GM21447 (cell line): ENCODE measurements around the gene SPINDOC.
A peak's percentile ranks its signal among the peaks of the same experiment; 100 is the strongest.
"Not testable (repeated sequence)": the region's sequence is repeated elsewhere in the genome, so short reads cannot be mapped to it uniquely, and the experiment has no call there.

Experiments
- ATAC-seq: cut with Tn5 transposase; IDR thresholded peaks from one replicate; pipeline ENCODE4 v1.9.1; 2021; ENCODE audit not compliant: unreplicated experiment

SPINDOC gene

DNA sequence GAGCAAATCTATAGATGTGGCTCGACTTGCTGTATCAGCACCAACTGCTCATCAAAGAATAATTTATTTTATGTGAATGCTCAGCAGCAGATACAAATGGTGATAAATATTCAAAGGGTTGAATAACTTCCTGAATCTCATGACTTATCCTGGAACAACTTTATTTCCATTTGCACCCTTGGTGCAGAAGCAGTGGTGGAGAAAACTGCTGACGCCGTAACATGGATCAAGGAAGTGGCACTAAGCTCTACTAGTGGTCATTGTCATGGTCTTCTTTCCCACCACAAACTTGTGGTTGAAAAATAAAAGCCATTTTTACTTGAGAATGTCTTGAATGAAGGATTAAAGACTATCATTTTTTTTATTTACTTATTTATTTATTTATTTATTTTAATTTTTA lies 40.2 kb downstream of the SPINDOC start:
- ATAC-seq = no peak

DNA sequence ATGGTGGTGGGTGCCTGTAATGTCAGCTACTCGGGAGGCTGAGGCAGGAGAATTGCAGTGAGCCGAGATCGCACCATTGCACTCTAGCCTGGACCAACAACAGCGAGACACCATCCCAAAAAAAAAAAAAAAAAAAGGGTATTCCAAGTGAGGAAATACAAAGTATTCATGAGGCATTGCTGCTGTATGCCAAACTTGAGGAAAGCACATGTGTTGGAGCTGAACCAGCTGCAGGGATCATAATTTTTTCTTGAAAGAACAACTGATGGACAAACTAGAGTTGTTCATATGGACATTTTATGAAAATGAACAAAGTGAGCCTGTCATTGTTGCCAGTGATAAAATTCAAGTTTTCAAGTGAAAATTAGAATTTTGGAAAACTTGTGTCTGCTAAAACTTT lies 41.4 kb downstream of the SPINDOC start:
- ATAC-seq = no peak

DNA sequence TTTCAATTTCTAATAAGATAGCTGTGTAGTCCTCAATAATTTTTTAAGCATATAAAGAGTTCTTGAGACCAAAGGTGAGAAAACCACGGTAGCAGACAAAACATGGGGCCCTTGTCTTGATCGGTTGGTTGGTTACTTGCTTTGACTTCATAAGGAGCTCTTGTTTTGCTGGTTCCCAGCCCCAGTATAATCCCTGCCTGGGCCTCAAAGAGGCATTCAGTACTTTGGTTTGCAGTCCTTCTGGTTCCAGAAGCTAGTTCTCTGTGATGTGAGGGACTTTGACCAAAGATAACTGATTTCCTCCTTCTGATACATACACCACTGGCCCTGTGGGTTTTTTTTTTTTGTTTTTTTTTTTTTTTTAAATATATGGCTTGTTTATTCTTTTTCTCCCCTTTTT lies 42.7 kb downstream of the SPINDOC start:
- ATAC-seq = no peak

DNA sequence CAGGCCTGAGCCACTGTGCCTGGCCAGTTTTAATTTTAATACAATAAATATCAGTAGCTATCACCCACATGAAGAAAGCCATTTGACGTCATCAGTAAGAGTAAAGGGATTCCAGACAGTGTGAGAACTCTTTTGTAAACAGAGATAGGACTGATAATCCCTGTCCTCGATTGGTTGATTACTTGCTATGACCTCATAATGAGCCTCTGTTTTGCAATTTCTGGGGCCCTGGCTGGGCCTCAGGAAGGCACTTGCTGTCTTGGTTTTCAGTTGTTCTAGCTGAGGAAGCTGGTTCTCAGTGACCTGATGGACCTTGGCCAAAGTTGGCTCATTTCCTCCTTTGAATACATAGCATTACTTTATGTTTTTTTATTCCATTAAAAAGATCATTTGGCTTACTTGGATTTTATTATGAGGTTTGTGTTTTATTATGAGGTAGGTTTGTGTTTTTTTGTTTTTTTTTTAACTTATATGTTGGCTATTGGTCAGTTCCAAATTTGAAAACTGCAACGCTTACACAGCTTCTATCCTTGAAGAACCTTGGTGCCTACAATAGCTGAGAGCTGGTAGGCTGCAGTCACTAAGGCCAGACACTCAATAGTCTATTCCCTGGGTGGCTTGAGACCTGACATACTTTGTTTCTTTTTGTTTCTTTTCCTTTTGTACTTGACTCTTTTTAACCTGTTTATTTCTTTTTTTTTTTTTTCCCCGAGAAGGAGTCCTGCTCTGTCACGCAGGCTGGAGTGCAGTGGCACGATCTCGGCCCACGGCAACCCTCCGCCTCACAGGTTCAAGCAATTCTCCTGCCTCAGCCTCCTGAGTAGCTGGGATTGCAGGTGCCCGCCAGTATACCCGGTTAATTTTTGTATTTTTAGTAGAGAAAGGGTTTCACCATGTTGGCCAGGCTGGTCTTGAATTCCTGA lies 45.6 kb downstream of the SPINDOC start:
- ATAC-seq = no peak

DNA sequence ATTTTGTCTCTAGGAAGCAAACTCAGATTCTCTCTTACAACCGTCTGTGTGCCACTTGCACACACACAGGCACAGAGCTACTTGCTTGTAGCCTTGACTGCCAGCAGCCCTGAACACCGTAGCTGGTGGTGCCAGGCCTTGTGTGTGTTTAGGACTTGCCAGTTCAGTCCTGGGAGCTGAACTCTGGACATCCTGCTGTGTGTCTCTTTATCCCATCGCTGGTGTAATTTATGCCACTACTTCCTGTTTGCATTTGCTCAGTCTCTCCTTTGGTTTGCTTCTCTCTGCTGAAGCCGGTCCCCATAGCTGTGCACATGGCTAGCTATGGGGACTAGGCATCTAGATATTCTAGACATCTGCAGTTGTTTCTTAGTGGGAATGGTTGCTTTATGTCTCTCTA lies 49.7 kb downstream of the SPINDOC start:
- no peak for ATAC-seq

DNA sequence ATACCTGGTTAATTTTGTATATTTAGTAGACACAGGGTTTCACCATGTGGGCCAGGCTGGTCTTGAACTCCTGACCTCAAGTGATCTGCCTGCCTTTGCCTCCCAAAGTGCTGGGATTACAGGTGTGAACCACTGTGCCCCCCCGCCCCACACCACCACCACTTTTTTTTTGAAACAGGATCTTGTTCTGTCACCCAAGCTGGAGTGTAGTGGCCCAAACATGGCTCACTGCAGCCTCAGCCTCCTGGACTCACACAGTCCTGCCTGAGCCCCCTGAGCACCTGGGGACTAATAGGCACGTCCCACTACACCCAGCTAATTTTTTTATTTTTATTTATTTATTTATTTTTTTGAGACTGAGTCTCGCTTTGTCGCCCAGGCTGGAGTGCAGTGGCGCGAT lies 50.4 kb downstream of the SPINDOC start:
- ATAC-seq = not testable (repeated sequence)

DNA sequence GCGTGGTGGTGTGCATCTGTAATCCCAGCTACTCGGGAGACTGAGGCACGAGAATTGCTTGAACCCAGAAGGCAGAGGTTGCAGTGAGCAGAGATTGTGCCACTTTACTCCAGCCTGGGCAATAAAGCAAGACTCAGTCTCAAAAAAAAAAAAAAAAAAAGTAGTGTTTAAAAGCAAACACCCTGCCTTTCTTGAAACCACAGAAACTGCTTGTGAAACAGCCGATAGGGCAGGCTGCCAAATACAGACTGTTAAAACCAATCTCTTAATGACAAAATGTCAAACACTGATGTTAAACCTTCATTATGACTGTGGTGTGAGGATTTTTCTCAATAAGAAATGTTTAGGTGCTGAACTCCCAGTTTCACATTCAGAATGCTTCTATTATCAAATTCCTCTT lies 53.0 kb downstream of the SPINDOC start:
- ATAC-seq = peak; percentile 51

DNA sequence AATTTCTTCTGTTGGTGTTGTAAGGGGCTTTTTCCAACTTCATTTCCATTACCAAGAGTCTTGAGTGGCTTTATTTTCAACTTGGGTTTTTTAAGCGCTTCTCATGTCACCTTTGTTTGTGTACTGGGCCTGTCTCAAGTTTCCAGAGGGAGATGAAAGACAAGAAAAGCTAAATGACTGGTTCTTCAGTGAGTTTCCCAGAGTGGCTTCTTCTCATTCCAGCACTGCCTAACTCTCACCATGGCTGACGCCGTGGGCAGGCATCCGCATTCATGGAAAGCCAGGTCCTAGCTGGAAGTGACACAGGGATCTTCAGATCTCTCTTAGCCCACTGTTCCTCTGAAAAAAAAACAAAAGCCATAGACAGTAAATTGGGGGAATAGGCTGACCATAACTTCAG lies 54.3 kb downstream of the SPINDOC start:
- no peak for ATAC-seq

DNA sequence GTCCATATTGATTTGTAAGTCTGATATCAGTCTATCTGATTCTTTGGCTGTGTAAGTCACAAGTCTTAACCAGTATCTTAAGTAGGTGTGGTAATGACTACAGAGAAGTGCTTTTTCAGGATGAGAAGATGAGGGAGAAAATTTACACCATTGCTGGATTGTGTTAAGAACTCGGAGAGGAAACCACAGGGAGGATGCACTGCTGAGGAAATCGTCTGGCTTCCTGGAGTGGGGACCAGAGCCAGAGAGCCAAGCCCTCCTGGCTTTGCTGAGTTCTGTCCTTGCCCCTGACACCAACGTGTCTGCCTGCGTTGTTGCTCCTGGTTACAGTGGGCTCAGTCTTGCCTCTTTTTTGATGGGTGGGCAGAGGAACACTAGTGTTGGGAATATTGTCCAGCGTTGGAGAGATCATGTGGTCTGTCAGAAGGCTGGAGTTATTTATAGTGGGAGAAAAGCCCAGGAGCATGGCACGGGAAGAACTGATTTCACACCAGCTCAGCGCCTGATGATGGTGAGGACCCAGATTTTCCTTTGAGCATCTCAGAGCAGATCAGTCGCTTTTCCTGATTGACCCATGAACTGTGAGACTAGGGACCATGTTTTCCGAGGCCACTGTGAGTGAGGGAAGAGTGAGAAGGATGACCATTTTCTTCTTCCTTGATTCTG lies 55.3 kb downstream of the SPINDOC start:
- no peak for ATAC-seq

DNA sequence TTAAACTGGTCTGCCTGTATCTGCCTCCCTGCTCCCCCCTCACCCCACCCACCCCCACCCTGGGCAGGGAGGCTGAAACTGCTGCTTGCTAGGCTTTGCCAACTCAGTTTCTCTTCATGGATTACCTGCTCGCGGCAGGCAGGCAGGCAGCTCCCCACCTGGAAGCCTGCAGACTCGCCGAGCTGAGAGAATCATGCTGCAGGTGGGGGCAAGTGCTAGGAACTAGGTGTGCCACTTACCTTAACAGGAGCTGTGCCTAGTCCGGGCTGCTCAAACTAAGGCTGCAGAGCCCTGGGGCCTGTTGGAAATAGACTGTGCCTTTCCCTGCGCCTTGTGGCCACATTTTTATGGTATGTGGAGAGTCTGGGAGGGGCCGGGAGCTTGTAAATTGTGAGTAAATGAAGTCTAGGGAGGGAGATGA lies 55.9 kb downstream of the SPINDOC start:
- no peak for ATAC-seq

DNA sequence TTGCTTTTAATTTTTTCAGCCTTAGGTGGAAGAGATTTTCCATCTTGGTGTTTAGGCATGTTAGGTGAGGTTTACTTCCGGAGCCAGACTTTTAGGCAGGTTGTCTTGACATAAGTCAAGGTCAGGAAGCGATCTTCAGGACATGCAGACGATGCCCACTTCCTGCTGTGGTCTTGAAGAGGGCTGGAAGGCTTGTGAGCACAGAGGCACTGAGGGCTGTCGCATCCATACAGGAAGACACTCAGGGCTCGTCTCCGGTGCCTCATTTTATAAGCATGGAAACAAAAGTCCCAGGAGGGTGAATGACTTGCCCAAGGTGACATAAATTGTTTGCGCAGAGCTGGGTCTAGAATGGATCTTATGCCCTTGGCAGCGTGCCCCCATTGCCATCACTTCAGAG lies 56.4 kb downstream of the SPINDOC start:
- no peak for ATAC-seq

DNA sequence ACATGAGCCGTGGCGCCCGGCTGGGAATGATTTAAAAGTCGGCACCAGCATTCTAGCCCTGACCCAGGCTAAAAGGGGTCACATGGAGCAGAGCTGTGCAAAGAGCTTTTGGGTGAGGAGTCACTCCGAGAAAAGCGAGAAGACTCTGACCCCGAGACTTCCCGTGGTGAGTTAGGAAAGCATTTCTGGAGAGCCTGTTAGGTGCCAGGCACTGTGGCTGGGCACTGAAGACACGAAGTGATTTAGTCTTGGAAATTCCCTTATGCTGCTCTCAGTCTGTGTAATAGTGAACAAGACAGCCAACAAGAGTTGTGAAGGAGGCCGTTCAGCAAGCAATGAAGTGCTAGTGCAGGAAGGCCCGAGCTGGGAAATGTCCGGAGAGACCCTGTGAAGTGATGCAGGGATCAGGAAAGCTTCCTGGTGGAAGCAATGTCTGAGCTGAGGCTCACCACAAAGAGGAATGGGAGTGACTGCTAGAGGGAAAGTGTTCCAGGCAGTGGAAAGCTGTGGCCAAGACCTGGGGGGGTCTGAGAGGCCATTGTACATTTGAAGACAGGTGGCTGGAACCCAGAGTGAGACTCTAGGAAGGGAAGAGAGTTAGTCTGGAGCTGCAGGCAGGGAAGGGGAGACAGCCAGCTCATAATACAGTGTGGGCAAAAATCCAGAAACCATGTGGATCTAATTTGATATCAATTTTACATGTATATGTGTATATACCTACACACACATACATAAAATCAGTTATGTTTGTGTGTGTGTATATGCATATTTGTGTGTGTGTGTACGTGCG lies 57.3 kb downstream of the SPINDOC start:
- no peak for ATAC-seq

DNA sequence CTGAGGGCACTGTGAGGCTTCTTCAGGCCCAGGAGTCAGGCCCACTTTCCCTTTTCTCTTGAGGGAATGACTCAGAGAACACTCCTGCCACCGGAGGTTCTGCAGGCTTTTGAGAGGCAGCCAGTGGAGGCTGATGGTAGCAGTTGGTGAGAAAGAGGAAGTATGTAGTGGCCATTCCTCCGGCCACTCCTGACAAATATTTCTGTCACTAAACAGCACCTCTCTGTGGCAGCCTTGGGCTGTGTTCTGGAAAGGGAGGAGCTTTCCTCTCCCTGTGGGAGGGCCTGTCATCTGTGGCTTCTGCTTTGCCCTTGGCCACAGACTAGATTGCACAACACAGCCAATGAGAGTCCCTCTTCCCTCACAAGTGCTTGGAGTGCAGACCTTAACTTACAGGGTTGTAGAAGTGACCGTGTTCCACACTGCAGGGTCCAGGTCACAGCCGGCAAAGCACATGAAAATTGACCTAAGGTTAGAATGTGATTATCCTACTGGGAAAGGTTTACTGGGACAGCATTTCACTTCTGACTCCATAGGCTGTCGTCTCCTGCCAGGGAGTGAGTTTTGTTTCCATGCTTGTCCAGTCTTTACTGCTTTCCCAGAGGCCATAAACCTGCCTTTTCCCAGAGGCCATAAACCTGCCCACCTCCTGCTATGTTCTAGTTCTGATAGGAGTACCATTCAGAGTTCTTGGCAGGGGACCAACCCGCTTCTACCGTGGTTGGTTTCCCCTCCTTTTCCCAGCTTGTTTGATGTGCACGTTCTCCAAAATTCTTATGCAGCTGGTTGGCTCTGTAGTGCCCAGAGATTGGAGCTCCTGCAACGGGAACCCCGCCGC lies 58.9 kb downstream of the SPINDOC start:
- peak; percentile 92 for ATAC-seq

DNA sequence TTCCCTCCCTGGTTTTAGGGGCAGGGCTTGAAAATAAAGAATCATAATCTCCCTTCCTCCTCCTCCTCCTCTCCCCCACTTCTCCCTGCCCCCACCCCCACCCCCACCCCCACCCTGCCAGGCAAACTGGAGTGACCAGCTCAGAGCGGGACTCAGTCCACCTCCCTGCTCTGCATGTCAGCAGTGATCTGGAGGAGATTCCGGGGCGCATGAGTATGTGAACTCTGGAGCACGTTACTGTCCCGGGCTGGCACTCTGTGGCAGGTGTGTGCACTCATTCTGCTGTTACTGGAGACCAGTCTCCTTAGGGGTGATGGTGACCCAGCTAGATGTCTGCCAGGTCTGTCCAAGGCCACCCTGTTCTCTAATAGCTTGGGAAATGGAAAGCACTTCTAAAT lies 59.5 kb downstream of the SPINDOC start:
- no peak for ATAC-seq

DNA sequence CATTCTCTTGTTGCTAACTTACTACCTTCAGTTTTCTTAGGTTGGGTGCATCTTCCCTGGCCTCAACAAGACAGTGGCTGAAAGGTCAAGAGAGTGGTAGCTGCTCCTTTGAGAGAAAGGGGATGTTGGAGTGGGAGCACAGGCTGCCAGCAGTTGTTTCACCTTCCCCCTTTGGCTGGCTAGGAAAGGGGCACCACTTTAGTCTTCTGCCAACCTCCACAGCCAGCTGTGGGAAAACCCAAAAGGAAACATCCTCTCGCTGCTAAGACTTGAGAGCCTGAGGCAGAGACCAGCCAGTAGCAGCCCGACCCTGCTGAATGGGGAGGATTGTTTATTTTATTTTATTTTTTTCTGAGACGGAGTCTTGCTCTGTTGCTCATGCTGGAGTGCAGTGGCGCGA lies 60.1 kb downstream of the SPINDOC start:
- ATAC-seq = no peak

DNA sequence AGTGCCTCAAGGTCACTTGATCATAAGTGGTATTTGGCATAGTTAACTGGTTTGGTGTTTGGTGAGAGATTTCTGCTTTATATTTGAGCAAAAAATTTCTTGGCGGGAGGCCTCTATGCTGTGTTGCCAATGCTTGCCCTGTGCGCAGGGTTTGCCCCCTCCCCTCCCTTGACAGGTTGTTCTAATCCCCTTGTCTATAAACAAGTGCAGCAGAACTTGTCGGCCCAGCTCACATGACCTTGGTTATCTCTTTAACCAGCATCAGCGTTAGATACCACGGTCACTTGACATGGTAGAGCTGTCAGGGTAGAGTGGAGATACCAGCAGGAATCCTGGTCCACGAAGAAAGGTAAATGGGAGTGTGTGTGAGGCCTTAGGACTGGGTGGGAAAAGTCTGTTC lies 61.3 kb downstream of the SPINDOC start:
- no peak for ATAC-seq

DNA sequence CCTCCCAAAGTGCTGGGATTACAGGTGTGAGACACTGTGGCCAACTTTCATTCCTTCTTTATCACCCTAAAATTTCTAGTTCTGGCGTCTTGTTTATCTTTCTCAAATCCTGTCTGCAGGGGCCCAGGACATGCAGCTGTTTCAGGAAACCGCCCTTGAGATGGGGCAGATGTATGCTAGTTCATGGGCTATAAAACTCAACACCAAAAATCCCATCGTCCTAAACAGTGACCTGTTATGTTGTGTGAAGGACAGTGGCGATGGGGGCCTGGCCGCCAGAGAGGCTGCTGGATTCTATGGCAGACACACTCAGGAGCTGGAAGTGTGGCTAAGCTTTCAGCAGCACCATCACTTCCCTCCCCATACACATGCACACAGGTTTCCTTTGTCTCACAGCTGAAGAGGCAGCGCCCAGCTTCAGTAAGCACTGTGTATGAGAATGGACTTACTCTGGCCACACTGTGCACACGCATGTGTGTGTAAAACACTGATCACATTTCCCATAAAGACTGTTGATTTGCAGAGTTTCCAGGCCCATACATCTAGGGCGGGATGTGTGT lies 62.3 kb downstream of the SPINDOC start:
- ATAC-seq = no peak

DNA sequence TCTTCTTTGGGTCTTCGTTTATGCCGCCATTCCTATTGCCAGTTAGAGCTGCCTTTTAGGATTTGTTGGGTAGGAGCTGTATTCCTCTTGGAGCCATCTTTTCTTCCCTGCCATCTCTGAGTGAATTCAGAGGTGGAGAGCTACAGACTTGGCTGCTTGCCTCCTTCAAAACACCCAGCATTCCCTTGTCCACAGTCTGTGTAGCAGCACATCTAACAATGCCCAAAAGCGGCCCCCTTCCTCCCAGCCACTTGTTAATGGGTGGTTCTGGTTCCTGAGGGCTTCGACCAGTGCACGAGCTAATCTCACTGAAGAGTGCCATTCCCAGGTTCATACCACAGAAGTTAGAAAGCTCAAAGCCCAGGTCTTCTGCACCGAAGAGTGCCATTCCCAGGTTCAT lies 63.4 kb downstream of the SPINDOC start:
- no peak for ATAC-seq
